OCI-LY7 (cell line): ENCODE data around the gene THRA. TPM values are rescaled to one million over a fixed set of nuclear protein-coding genes. Genes with fewer than 3 reads are reported as not detected.

Source experiments
- BruUV-seq: library from RNA; stranded (reverse); fragments of 400-500 nt; replicated peaks from 2 replicates; lab custom pipeline; 2021; lab: Mats Ljungman, UMichigan
- CTCF ChIA-PET: fragments of 300-600 bp; sonication (Branson Sonifier 250); formaldehyde crosslinking; loops from one replicate; lab custom pipeline; 2022; ENCODE audit warnings: antibody characterized with exemption; ENCODE audit not compliant: unreplicated experiment; lab: Charles Lee
- POLR2A ChIA-PET: fragments of 300-600 bp; sonication (Branson Sonifier 250); formaldehyde crosslinking; loops from one replicate; lab custom pipeline; 2022; ENCODE audit warnings: antibody characterized with exemption; lab: Charles Lee
- DNase-seq: peaks from one replicate; pipeline ENCODE4 v3.0.0-alpha.2; 2015; ENCODE audit warnings: low spot score
- H2AFZ ChIP-seq: fragments of 200-600 bp; sonication (generic), shearing (Covaris generic); 2 replicates; pipeline ENCODE4 v1.6.1; 2014; ENCODE audit warnings: mild to moderate bottlenecking, antibody characterized with exemption, low read length, moderate library complexity
- H3K27ac ChIP-seq: fragments of 200-600 bp; sonication (generic); 2 replicates; pipeline ENCODE4 v1.5.1; 2014; ENCODE audit warnings: mixed run types, low read depth, mild to moderate bottlenecking, moderate library complexity, low read length, inconsistent platforms; ENCODE audit not compliant: poor library complexity, severe bottlenecking
- H3K36me3 ChIP-seq: fragments of 200-600 bp; sonication (generic); 2 replicates; pipeline ENCODE4 v1.6.1; 2014; ENCODE audit warnings: mild to moderate bottlenecking, antibody characterized with exemption, low read length, moderate library complexity, mixed read lengths; ENCODE audit not compliant: insufficient read depth
- H3K4me1 ChIP-seq: fragments of 200-600 bp; sonication (generic); 2 replicates; pipeline ENCODE4 v1.5.1; 2014; ENCODE audit warnings: mild to moderate bottlenecking, low read length; ENCODE audit not compliant: insufficient read depth, poor library complexity, severe bottlenecking
- H3K4me2 ChIP-seq: fragments of 200-600 bp; sonication (generic); 2 replicates; pipeline ENCODE4 v1.6.1; 2014; ENCODE audit warnings: mild to moderate bottlenecking, low read length
- H3K4me3 ChIP-seq: fragments of 200-600 bp; sonication (generic); 2 replicates; pipeline ENCODE4 v1.5.1; 2014; ENCODE audit warnings: mild to moderate bottlenecking, low read depth, low read length; ENCODE audit not compliant: poor library complexity, severe bottlenecking
- H3K79me2 ChIP-seq: fragments of 200-600 bp; sonication (generic); 2 replicates; pipeline ENCODE4 v1.6.1; 2016; ENCODE audit warnings: low read depth, mild to moderate bottlenecking, low read length, moderate library complexity, mixed read lengths; ENCODE audit not compliant: insufficient read depth
- H3K9me2 ChIP-seq: fragments of 200-600 bp; sonication (generic); 2 replicates; pipeline ENCODE4 v1.6.1; 2016; ENCODE audit warnings: mild to moderate bottlenecking, low read length, mixed read lengths; ENCODE audit not compliant: insufficient read depth
- H3K9me3 ChIP-seq: fragments of 200-600 bp; sonication (generic); 2 replicates; pipeline ENCODE4 v1.6.1; 2014; ENCODE audit warnings: mild to moderate bottlenecking, mixed run types, low read length, mixed read lengths
- H4K20me1 ChIP-seq: fragments of 200-600 bp; sonication (generic); 2 replicates; pipeline ENCODE4 v1.6.1; 2014; ENCODE audit warnings: mild to moderate bottlenecking, antibody characterized with exemption, low read length, moderate library complexity, mixed read lengths; ENCODE audit not compliant: insufficient read depth
- EZH2phosphoT487 ChIP-seq: fragments of 200-600 bp; sonication (generic); IDR thresholded peaks from 2 replicates; pipeline ENCODE4 v1.6.1; 2018; ENCODE audit warnings: low read depth, borderline replicate concordance, mild to moderate bottlenecking, mixed run types, antibody characterized with exemption, low read length, moderate library complexity, mixed read lengths
- intact Hi-C: fragments of 100-400 bp; cut with micrococcal nuclease; formaldehyde crosslinking; loops from one replicate; pipeline ENCODE4 v1.10.0; 2022; ENCODE audit not compliant: unreplicated experiment
- total RNA-seq, 2 experiments: library from RNA; depleted of rRNA in 1 of 2; stranded (reverse); fragments of >200 nt in 1 of 2; shearing (Covaris generic) in 1 of 2; gene quantifications; 2 replicates each; pipeline ENCODE4 v1.2.3, GENCODE V29; 2014 to 2022
- TF ChIP-seq, protein P1 (sequence below): fragments of 200-600 bp; sonication (generic); conservative IDR thresholded peaks from 2 replicates; pipeline ENCODE4 v1.5.1; 2014; ENCODE audit warnings: mild to moderate bottlenecking, antibody characterized with exemption, low read length, moderate library complexity, mixed read lengths

The THRA gene
- total RNA-seq, 2 experiments from 2014 or later: 3.9 to 9.3 TPM

- peaks cover 73% of the 10 kb centered on the region for H3K36me3 ChIP-seq
- no peaks in the 10 kb centered on the region for H3K4me1 ChIP-seq
- intact Hi-C loops: loop anchor here (1.0 to 5.0 kb wide), 2 partner anchors 14 to 50 kb away; no protein-coding TSS in a partner anchor
- POLR2A ChIA-PET: no interaction called here
- no peaks in the 10 kb centered on the region for H3K9me3 ChIP-seq
- no peak for TF ChIP-seq EZH2phosphoT487
- TF ChIP-seq, protein P1, sequence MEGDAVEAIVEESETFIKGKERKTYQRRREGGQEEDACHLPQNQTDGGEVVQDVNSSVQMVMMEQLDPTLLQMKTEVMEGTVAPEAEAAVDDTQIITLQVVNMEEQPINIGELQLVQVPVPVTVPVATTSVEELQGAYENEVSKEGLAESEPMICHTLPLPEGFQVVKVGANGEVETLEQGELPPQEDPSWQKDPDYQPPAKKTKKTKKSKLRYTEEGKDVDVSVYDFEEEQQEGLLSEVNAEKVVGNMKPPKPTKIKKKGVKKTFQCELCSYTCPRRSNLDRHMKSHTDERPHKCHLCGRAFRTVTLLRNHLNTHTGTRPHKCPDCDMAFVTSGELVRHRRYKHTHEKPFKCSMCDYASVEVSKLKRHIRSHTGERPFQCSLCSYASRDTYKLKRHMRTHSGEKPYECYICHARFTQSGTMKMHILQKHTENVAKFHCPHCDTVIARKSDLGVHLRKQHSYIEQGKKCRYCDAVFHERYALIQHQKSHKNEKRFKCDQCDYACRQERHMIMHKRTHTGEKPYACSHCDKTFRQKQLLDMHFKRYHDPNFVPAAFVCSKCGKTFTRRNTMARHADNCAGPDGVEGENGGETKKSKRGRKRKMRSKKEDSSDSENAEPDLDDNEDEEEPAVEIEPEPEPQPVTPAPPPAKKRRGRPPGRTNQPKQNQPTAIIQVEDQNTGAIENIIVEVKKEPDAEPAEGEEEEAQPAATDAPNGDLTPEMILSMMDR: no peak
- H4K20me1 ChIP-seq: no peaks in the 10 kb centered on the region
- H3K9me2 ChIP-seq: no peaks in the 10 kb centered on the region
- no TSS peak for BruUV-seq
- CTCF ChIA-PET: interaction anchor here (0.6 kb wide), 1 partner anchor 8 kb away, joined by 3 read pairs; no protein-coding TSS in a partner anchor
- no peak for DNase-seq
- no peaks in the 10 kb centered on the region for H3K79me2 ChIP-seq
- H3K4me2 ChIP-seq: no peak overlapping the region
- H3K27ac ChIP-seq: no peak overlapping the region
- no peak overlapping the region for H3K4me3 ChIP-seq
- H2AFZ ChIP-seq: no peak overlapping the region
These were observed 35.2 kb upstream of the THRA start for GRCh38 chr17:40027614-40028012.

DNA sequence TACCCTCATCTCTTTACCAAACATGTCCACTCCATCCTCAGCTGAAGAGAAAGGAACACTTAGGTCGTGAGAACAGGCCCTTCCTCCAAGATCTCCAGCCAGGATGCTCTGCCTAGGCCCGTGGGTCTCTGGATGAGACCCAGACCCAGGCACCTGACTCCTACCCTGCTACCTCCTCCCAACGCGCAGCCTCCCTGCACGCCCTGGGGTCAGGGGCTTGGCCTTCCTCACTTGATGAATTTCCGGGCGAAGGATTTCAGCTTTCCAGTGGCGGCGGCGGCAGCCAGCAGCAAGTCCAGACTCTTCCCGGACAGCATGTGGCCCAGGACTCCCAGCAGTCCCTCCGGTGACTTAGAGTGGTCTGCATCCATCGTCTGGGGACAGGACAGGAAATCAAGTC is 34.2 kb upstream of the THRA start:
- POLR2A ChIA-PET: interaction anchor here (0.6 kb wide), 1 partner anchor 163 kb away, joined by 3 read pairs; no protein-coding TSS in a partner anchor
- no peaks in the 10 kb centered on the region for H3K79me2 ChIP-seq
- no peak overlapping the region for H3K27ac ChIP-seq
- no peaks in the 10 kb centered on the region for H3K9me2 ChIP-seq
- H4K20me1 ChIP-seq: no peaks in the 10 kb centered on the region
- H3K4me2 ChIP-seq: no peak overlapping the region
- no peaks in the 10 kb centered on the region for H3K4me1 ChIP-seq
- intact Hi-C loops: loop anchor here (5.0 kb wide), 1 partner anchor 49 kb away; no protein-coding TSS in a partner anchor
- H3K9me3 ChIP-seq: no peaks in the 10 kb centered on the region
- BruUV-seq: no TSS peak
- no peak for TF ChIP-seq EZH2phosphoT487
- TF ChIP-seq, protein P1: no peak
- H3K36me3 ChIP-seq: peaks cover 74% of the 10 kb centered on the region
- CTCF ChIA-PET: no interaction called here
- DNase-seq: no peak
- H2AFZ ChIP-seq: no peak overlapping the region
- H3K4me3 ChIP-seq: no peak overlapping the region

DNA sequence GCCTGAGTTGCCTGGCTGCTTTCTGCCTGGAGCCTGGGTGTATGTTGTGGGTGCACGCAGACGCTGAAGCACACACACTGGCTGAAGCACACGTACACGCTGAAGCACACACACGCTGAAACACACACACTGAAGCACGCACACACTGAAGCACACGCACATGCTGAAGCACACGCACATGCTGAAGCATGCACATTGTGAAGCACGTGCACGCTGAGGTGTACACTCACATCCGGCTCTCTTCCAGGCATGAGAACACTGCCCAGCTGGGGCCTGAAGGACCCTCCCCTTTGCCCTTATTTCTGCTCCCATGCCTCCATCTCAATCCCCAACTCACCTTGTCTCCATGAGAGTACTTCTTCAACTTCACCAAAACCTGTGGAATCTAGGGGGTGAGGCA is 31.1 kb upstream of the THRA start:
- POLR2A ChIA-PET: no interaction called here
- intact Hi-C loops: no loop called here
- H3K9me2 ChIP-seq: no peaks in the 10 kb centered on the region
- no peak overlapping the region for H3K4me3 ChIP-seq
- H3K27ac ChIP-seq: no peak overlapping the region
- H3K4me2 ChIP-seq: no peak overlapping the region
- no peak for DNase-seq
- H2AFZ ChIP-seq: no peak overlapping the region
- H3K79me2 ChIP-seq: no peaks in the 10 kb centered on the region
- peaks cover 69% of the 10 kb centered on the region for H3K36me3 ChIP-seq
- H3K9me3 ChIP-seq: no peaks in the 10 kb centered on the region
- TF ChIP-seq, protein P1: no peak
- no peak for TF ChIP-seq EZH2phosphoT487
- CTCF ChIA-PET: no interaction called here
- H4K20me1 ChIP-seq: no peaks in the 10 kb centered on the region
- H3K4me1 ChIP-seq: no peaks in the 10 kb centered on the region
- no TSS peak for BruUV-seq
